K562 (cell line): ENCODE results near the gene PCK2. TPM values are rescaled to one million over a fixed set of nuclear protein-coding genes. Genes with fewer than 3 reads are reported as not detected.

ENCODE experiments used
- ATAC-seq: fragments of 200-7000 bp; cut with Tn5 transposase; 3 replicates; pipeline ENCODE4 v1.9.1; 2020; ENCODE audit warnings: moderate library complexity
- BruUV-seq: library from RNA; stranded (reverse); fragments of 400-500 nt; replicated peaks from 2 replicates; lab custom pipeline; 2021; lab: Mats Ljungman, UMichigan
- CTCF ChIA-PET: fragments of 300-600 bp; formaldehyde crosslinking; extraction: SDS; loops from one replicate; lab custom pipeline; 2021; ENCODE audit warnings: low intra/inter-chr PET ratio; lab: Yijun Ruan, JAX
- POLR2A ChIA-PET: fragments of 300-600, 350-650 bp; sonication (Branson Sonifier 250); formaldehyde crosslinking; extraction: SDS; loops from one replicate; lab custom pipeline; 2021; ENCODE audit warnings: antibody characterized with exemption, inconsistent platforms; lab: Yijun Ruan, JAX
- DNase-seq, 4 experiments: peaks; one replicate each; pipeline versions ENCODE4 v3.0.0 to v3.0.0-alpha.2; 2011 to 2018; ENCODE audit warnings: low spot score in 3 of 4, mixed read lengths in 3 of 4; ENCODE audit errors: extremely low read depth in 1 of 4
- FAIRE-seq: peaks from 2 replicates; lab custom pipeline; 2011; peaks lifted over from hg19 to GRCh38; lab: Jason Lieb, UNC
- H2AFZ ChIP-seq: 2 replicates; pipeline ENCODE4 v1.6.0; 2011; ENCODE audit warnings: low read depth, low read length, control low read depth, inconsistent platforms
- H3K27ac ChIP-seq: fragments of 200-600 bp; 3 replicates; pipeline ENCODE4 v1.8.0; 2011; ENCODE audit warnings: low read depth, mild to moderate bottlenecking, control low read depth, inconsistent platforms, low read length, moderate library complexity, mixed read lengths; ENCODE audit errors: extremely low read depth
- H3K27me3 ChIP-seq, 2 experiments: fragments of 300-600 bp in 1 of 2; 2 replicates in 1 of 2; 3 replicates in 1 of 2; pipeline versions ENCODE4 v1.6.0 to v1.8.0; 2011; ENCODE audit warnings: inconsistent platforms in 2 of 2, low read length in 2 of 2, mild to moderate bottlenecking in 1 of 2, mixed read lengths in 1 of 2, moderate library complexity in 1 of 2; ENCODE audit not compliant: control insufficient read depth in 2 of 2, insufficient read depth in 2 of 2
- H3K36me3 ChIP-seq: fragments of 300-600 bp; 3 replicates; pipeline ENCODE4 v1.8.0; 2011; ENCODE audit warnings: mild to moderate bottlenecking, low read length, inconsistent platforms; ENCODE audit not compliant: control insufficient read depth, insufficient read depth
- H3K4me1 ChIP-seq, 2 experiments: fragments of 200-600 bp in 1 of 2; replicated peaks in 1 of 2; 2 replicates in 1 of 2; 3 replicates in 1 of 2; pipeline versions ENCODE4 v1.5.1 to v1.8.0; 2011; ENCODE audit warnings: inconsistent platforms in 2 of 2, low read length in 2 of 2, mild to moderate bottlenecking in 1 of 2, mixed read lengths in 1 of 2, moderate library complexity in 1 of 2; ENCODE audit not compliant: control insufficient read depth in 2 of 2, insufficient read depth in 2 of 2
- H3K4me2 ChIP-seq: 2 replicates; pipeline ENCODE4 v1.6.1; 2011; ENCODE audit warnings: low read length, control low read depth, inconsistent platforms, mixed read lengths; ENCODE audit not compliant: insufficient read depth
- H3K4me3 ChIP-seq: fragments of 200-600 bp; sonication (generic), shearing (Covaris generic); 2 replicates; pipeline ENCODE4 v1.5.1; 2016; ENCODE audit warnings: control low read depth, inconsistent platforms
- H3K79me2 ChIP-seq: fragments of 200-600 bp; 3 replicates; pipeline ENCODE4 v1.8.0; 2011; ENCODE audit warnings: low read length, inconsistent platforms; ENCODE audit not compliant: control insufficient read depth, insufficient read depth
- H3K9ac ChIP-seq, 2 experiments: 2 replicates each; pipeline versions ENCODE4 v1.6.0 to v1.6.1; 2011; ENCODE audit warnings: low read depth in 2 of 2, low read length in 2 of 2, control low read depth in 1 of 2, inconsistent platforms in 1 of 2, mild to moderate bottlenecking in 1 of 2, mixed read lengths in 1 of 2; ENCODE audit not compliant: insufficient read depth in 1 of 2
- H3K9me1 ChIP-seq: one replicate; pipeline ENCODE4 v1.6.0; 2011; ENCODE audit warnings: inconsistent platforms, mild to moderate bottlenecking, low read length, moderate library complexity; ENCODE audit not compliant: control insufficient read depth, insufficient read depth
- H3K9me3 ChIP-seq: replicated peaks from 2 replicates; pipeline ENCODE4 v1.5.1; 2011; ENCODE audit warnings: low read depth, low read length, inconsistent platforms; ENCODE audit not compliant: control insufficient read depth, insufficient read depth
- H4K20me1 ChIP-seq: replicated peaks from 2 replicates; pipeline ENCODE4 v1.6.1; 2011; ENCODE audit warnings: low read length, inconsistent platforms, mixed read lengths; ENCODE audit not compliant: control insufficient read depth, insufficient read depth
- MGA ChIP-seq: fragments of 450-650 bp; IDR thresholded peaks from 2 replicates; pipeline ENCODE4 v1.6.1; 2016; ENCODE audit warnings: mild to moderate bottlenecking, moderate library complexity
- RBM22 ChIP-seq: fragments of 200-400 bp; formaldehyde crosslinking; IDR thresholded peaks from 2 replicates; pipeline ENCODE4 v1.6.1; 2018; ENCODE audit warnings: low read length, low read depth; ENCODE audit not compliant: poor library complexity, severe bottlenecking
- TAF1 ChIP-seq: IDR thresholded peaks from 2 replicates; pipeline ENCODE4 v1.6.1; 2011; ENCODE audit warnings: mild to moderate bottlenecking, low read length, moderate library complexity; ENCODE audit not compliant: insufficient read depth, control insufficient read depth, severe bottlenecking; ENCODE audit errors: extremely low read depth
- WGBS: fragments of 100-300 bp; shearing (Covaris generic); methylation state at CpG from one replicate; pipeline ENCODE4 v1.1.6; 2016; ENCODE audit warnings: low coverage, mixed read lengths; ENCODE audit not compliant: insufficient coverage; ENCODE audit errors: missing lambda C conversion rate; 5-methylcytosine and 5-hydroxymethylcytosine counted together
- in situ Hi-C: fragments of 300-500 bp; cut with MboI; formaldehyde crosslinking; loops from 4 replicates; pipeline ENCODE4 v1.15.0; 2018; ENCODE audit warnings: inconsistent platforms, mixed read lengths
- intact Hi-C: fragments of 100-400 bp; cut with micrococcal nuclease; formaldehyde crosslinking; loops from 2 replicates; pipeline ENCODE4 v1.14.2; 2022
- polyA plus RNA-seq, 8 experiments: library from polyadenylated mRNA; depleted of rRNA in 4 of 8; stranded (reverse) in 5 of 8; unstranded in 3 of 8; fragments of >200 nt; fragmentation: Nextera tagmentation in 2 of 8; fragmentation: Illumina TruSeq in 1 of 8; extraction: Ambion mirVana in 2 of 8; extraction: Trizol in 1 of 8; gene quantifications; 2 replicates each; pipeline versions ENCODE4 v1.2.1 to v1.2.3, GENCODE V29; 2011 to 2014; ENCODE audit warnings: inconsistent platforms in 1 of 8, missing spikeins in 1 of 8
- total RNA-seq, 7 experiments: library from RNA; depleted of rRNA in 6 of 7; stranded (reverse); fragments of >200 nt in 6 of 7; fragmentation: Illumina TruSeq in 2 of 7; extraction: Trizol in 2 of 7; gene quantifications; 2 replicates each; pipeline versions ENCODE4 v1.2.1 to v1.2.3, GENCODE V29; 2011 to 2021; ENCODE audit warnings: low replicate concordance in 1 of 7

The PCK2 gene
- total and polyA plus RNA-seq, 9 of the 15 experiments (the other 6 are each of a cell fraction or from before 2014, with no cell fraction given) = 3.3 to 60.9 (median 30.4) TPM

DNA sequence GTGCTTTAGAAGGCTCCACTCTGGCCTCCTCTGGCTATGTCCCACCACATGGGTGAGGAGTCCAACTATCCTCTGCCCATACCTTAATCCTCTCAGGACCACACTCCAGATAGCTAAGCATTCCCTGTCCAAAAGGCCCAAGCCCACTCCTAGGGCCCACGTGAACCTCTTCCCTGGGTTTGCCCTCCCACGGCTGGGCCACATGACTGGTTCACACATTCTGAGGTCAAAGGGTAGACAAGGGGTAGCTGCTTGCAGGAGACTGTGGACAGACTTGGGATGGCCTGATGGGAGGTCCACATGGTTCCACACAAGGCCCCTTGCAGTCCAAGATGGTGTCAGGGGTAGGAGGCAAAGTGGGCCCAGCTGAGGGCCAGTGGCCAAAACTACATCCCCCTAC lies 6.0 kb upstream of the PCK2 start (continued):
- TF ChIP-seq TAF1 (no peak), RBM22 (no peak)

GRCh38 chr14:24089890-24090289 lies 4.2 kb upstream of the PCK2 start:
- Histone ChIP-seq H3K4me3 (no peak overlapping the region), H3K4me2 (no peak overlapping the region), H3K79me2 (peaks cover 8% of the 10 kb centered on the region), H3K9ac (no peak overlapping the region), H3K9me1 (no peaks in the 10 kb centered on the region), H4K20me1 (no peaks in the 10 kb centered on the region), H3K27ac (no peak overlapping the region), H3K4me1 (peaks cover 12 to 18% of the 10 kb centered on the region in 2 experiments; a peak in 4 of 5 replicates), H3K27me3 (no peaks in the 10 kb centered on the region), H3K9me3 (no peaks in the 10 kb centered on the region), H3K36me3 (no peaks in the 10 kb centered on the region; the same call in 2 of the 3 replicates), H2AFZ (no peak overlapping the region)
- ChIA-PET CTCF (interaction anchor here (1.4 to 2.4 kb wide), 2 partner anchors 32 to 207 kb away, joined by 3 to 10 read pairs; no protein-coding TSS in a partner anchor), POLR2A (interaction anchor here (1.5 to 1.8 kb wide), 2 partner anchors 9 to 32 kb away, joined by 3 to 8 read pairs; no protein-coding TSS in a partner anchor)
- in situ Hi-C loops (loop anchor here (5.0 kb wide), 2 partner anchors 33 to 78 kb away; no protein-coding TSS in a partner anchor), intact Hi-C loops (loop anchor here (1.0 to 10.0 kb wide), 3 partner anchors 32 to 75 kb away; partner anchors contain the start of genes EMC9, PSME2 and RNF31)
- no peak for ATAC-seq
- no peak for TF ChIP-seq MGA
- FAIRE-seq = no peak
- no TSS peak for BruUV-seq
- no peak for DNase-seq
- 67% methylated on average over 4 of the region's 6 CpGs for WGBS
